HL-60/S4 (cell line): Measurements from ENCODE around the gene MAST2.

Source experiments
- in situ Hi-C: fragments of 300-500 bp; cut with MboI; formaldehyde crosslinking; loops from 2 replicates; pipeline ENCODE4 v1.14.3; 2022; ENCODE audit warnings: low sequenced_read_pairs

Gene MAST2

DNA sequence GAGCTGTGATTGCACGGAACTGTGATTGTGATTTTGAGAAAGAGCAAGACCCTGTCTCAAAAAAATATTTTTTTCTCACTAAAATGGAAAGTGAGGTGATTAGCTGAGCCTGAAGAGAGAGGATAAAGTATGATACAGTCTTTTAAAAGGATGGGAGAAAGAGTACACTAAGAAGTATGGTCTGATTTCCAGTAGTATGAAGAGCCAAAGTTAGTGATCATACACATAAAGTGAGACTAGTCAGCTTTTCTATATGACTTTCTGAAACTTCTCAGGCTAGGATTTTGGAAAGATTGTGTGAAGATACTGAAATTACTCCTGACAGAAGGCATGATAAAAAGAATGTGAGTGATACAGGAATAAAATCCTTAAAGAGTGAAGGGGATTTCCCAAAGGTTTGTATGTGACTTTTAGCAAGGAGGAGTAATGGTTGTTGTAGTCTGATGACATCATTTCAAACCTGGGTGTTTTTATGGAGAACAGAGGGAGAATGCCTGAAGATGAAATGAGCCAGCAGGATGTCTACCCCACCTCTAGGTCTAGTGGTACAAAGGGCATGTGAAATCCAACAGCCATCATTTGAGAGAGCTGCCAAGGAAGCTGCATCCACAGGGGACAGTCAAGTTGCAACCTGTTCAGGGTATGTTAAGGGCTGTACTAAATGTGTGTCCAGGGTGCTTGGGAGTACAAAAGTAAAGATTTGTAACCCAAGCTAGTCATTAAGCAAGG, 171.3 kb downstream of the MAST2 start:
- in situ Hi-C loops, result no loop called here

DNA sequence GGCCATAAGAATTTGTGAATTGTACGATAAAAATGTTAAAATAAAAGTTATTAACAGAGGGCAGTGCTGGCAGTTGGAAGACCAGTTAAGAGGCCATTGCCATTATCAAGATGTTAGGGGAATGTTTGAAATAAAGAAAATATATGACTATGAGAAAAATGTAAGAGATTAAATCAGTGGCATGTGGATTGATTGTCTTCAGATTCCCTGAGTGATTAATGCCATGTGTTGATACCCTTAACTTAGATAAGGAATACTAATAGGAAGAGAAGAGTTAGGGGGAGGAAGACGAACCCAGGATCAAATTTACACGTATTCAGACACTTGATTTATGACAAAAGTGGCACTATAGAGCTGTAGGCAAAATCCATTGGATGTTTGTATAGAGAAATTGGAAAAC, 173.2 kb downstream of the MAST2 start:
- in situ Hi-C loops, result no loop called here

DNA sequence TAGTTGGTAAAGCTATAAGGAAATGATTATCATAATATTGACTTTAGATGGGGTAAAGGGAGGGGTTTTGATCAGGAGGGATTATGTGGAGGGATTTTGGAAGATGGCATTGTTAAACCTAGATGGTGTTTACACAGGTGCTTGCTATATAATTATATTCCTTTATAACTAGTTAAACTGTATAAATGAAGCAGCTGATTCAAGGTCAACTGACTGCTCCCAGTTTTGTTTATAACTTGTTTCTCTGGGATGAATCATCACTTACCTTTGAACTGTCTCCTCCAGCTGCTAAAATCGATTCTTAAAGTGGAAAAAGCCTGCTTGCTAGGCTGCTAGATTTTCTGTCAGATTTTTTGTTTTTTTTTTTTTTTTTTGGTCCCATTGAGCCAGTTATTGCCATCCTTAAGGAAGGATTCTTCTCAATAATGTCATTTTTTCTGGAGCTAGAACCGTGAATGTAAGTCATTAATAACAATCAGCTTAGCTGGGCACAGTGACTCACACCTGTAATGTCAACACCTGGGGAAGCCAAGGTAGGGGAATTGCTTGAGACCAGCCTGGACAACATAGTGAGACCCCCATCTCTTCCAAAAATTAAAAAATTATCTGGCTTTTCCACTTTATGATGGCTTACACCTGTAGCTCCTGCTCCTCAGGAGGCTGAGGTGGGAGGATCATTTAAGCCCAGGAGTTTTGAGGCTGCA, 175.8 kb downstream of the MAST2 start:
- in situ Hi-C loops, result no loop called here

DNA sequence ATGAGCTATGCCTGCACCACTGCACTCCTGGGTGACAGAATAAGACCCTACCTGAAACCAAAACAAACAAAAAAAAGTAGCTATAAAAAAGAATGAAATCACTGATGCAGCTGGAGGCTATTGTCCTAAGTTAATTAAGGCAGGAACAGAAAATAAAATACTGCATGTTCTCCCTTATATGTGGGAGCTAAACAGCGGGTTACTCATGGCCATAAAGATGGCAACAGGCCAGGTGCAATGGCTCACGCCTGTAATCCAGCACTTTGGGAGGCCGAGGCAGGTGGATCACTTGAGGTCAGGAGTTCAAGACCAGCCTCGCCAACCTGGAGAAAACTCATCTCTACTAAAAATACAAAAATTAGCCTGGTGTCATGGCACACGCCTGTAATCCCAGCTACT, 176.4 kb downstream of the MAST2 start:
- in situ Hi-C loops, result no loop called here

DNA sequence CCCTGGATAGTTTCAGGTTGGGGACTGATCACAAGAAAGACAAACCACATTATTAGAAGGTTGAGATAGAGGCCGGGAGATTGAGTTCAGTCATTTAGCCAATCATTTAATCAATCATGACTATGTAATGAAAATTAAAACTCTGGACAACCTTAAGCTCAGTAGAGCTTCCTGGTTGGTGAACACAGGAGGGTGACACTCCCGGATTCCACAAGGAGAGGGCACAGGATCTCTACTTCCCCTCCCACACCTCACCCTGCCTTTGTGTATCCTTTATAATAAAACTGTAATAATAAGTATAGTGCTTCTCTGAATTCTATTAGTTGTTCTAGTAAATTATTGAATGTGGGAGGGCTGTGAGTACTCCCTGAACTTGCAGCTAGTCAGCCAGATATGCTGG, 178.9 kb downstream of the MAST2 start:
- in situ Hi-C loops, result no loop called here

DNA sequence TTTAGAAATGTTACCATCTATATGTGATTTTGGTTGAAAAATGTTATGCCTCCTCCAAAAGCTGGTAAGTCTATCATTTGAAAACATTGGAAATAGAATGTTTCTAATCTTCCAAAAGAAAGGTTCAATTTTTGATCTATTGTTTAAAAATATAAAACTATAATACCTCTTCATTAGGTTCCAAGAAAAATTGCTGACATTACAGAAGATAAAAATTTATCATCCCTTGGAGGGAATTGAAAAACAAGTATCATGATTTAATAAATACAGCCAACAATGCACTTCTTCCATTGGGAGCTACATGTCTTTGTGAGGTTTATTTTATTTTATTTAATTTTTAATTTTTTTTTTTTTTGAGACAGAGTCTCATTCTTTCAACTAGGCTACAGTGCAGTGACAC, 180.6 kb downstream of the MAST2 start:
- in situ Hi-C loops, result no loop called here

DNA sequence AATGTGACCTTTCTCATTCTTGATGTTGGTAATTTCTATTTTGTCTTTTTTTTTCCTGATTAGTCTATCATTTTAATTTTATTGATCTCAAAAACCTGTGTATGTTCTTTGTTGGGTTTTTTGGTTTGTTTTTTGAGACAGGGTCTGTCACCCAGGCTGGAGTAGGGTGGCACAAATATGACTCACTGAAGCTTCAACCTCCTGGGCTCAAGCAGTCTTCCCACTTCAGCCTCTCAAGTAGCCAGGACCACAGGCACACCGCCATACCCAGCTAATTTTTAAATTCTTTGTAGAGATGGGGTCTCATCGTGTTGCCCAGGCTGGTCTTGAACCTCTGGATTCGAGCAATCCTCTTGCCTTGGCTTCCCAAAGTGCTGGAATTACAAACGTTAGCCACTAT, 183.8 kb downstream of the MAST2 start:
- in situ Hi-C loops, result no loop called here

DNA sequence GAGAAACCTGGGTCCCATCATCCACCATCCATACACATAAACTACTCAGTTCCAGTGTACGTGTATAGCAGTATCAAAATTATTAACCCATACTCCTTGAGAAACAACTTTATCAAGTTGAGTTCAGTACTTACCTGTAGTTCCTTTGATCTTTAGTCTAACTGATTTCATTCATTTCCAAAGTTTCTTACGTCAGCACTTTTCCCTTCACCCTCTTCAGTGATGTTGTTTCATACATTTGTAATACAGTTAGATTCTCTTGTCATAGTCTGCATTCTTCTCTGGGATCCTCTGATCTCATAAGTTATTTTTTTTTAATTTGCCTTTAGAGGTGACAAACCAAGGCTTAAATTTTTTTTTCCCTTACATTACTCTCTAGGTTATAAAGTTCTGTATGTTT, 185.8 kb downstream of the MAST2 start:
- in situ Hi-C loops, result no loop called here

DNA sequence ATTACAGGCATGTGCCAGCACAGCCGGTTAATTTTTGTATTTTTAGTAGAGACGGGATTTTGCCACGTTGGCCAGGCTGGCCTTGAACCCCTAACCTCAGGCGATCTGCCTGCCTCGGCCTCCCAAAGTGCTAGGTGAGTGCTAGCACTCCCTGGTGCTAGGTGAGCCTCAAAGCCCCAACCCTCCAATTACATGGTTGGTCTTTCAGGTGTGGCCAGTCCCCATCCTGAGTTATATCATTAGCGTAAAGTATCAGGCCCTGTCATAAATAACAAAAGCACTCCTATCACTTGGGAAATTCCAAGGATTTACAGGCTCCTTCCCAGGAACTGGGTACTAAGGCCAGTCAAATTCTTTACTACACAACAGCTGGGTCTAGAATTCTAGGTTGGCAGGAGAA, 191.0 kb downstream of the MAST2 start:
- in situ Hi-C loops, result no loop called here

DNA sequence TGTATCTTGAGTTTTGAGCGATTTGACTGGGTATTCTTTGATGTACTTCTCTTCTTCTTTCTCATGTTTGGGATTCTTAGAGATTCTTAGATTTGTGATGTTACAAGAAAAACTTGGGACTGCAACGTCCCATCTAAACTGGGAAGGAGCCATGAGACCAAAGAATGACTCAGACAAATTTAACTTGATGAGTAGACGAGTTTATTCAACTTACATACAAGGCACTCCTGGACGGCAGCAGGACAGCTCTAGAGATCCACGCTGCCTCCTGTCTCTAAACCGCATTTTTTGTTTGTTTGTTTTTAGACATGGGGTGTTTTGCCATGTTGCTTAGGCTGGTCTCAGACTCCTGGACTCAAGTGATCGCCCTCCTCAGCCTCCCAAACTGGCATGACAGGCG, 191.9 kb downstream of the MAST2 start:
- in situ Hi-C loops, result no loop called here

DNA sequence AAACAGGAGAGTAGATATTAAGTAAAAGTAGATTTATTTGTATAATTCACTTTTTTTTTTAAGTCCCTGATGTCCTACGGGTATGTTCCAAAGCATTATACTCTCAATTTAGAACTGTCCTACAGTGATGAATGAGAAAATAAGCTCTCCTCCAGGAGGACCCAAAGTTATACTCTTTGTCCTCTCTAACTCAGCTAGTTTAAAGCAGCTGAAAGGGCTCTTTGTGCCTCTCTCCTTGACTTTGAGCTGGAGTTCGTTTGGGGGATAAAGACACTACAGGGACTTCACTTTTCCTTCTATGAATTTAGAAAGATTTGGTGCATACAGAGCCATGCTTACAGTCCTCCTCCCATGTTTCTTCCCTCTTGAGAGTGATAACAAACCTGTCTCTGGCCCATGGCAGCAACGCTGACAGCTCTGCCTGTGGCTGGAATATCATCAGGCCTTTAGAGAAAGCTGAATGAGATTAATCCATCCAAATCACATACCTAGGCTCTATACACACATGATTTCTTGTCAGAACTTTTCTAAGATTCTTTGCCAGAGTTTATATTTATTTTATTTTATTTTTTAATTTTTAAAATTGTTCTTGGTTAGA, 194.7 kb downstream of the MAST2 start:
- in situ Hi-C loops, result no loop called here

DNA sequence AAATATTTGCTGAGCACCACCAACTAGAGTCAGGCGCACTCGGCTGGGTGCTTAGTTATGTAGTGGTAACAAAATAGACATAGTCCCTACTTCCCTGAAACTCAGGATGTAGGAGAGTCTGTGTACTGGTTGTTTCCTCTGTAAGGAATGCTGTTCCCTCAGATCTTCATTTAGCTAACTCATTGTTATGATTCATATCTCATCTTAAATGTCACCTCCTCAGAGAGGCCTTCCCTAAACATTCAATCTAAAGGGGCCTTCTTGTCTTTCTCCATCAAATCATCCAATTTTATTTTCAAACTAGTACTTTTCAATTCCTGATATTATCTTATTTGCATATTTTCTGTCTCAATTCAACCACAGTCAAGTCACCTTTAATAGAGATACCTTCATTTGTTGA, 196.1 kb downstream of the MAST2 start:
- in situ Hi-C loops, result no loop called here

DNA sequence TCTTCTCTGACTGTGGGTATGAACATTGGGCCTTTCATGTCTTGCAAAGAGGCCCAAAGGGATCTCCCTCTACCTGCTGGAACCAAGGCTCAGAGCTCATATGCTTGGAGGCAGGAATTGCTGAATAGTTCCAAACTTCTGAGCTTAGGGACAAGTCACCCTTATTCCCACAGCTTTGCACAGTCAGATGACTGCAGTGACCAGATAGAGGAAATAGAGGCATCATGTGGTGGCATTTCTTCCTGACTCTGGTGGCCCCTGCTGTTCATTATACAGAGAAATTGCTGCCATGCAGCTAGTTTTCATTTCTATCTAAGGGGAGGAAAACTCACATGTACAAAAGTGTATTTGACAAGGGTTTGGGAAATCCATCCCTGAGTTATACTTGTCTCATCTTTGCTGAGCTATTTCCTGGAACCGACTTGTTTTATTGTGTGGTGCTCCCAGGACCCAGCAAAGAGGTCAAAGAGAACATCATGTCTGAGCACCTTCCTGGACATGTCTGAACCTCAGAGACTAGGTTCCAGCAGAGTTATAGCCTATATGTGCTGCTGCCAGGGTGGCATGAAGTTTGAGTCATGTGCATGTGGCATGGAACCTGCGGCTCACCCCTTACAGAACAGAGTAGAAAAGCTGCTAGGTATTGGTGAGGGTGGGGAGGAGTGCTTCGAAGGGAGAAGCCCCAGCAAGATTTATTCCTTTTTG, 197.8 kb downstream of the MAST2 start:
- in situ Hi-C loops, result no loop called here

DNA sequence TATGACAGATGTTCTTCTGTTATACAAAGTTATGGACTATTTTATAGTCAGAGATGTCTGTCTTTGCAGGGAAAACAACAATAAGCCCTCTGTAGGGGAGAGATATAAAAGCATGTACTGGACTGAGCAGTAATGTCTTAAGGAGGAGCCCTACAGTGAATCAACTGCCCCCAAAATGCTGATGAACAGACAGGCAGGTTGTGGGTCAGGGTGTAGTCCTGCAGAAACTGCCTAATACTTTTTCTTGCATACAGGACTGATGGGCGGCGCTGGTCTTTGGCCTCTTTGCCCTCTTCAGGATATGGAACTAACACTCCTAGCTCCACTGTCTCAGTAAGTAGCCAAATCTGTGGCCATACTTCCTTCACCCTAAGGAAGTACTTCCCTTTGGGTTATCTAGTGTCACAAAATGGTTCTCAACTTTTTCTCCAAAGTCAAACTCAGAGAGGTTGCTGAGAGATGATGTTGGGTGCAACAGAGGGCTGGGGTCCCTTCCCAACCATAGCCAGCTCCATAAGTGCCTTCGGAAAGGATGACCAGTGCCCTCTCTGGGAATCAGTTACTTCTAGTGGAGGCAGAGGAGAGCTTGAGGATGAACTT, 199.2 kb downstream of the MAST2 start:
- in situ Hi-C loops, result no loop called here

DNA sequence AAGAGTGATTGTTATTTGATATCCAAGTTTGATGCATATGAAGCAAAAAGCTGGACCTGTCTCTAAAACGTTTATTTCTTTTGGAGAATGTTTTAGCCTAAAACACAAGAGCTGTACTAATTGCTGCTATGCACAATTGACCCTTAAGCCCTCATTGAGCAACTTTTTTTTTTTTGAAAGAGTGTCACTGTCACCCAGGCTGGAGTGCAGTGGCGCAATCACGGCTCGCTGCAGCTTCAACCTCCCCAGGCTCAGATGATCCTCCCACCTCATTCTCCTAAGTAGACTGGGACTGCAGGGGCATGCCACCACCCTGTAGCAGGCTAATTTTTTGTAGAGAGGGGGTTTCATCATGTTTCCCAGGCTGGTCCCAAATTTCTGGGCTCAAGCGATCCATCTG, 199.9 kb downstream of the MAST2 start:
- in situ Hi-C loops, result no loop called here

DNA sequence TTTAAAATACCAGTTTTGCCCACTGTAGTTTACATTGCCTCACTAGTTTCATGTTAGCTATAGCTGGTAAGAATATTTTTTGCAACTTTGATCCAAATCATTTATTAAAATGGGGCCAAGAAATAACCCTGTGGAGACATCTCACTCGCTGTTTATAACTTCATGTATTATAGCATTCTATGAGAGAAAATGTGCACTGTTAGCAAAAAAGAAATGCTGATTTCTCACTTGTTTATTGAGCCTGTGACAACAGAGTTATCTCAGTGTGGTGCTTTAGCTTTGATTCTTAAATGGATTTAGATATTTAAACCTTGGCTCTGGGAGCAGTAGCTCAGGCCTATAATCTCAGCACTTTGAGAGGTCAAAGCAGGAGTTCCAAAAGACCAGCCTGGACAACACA, 201.1 kb downstream of the MAST2 start:
- in situ Hi-C loops, result no loop called here

DNA sequence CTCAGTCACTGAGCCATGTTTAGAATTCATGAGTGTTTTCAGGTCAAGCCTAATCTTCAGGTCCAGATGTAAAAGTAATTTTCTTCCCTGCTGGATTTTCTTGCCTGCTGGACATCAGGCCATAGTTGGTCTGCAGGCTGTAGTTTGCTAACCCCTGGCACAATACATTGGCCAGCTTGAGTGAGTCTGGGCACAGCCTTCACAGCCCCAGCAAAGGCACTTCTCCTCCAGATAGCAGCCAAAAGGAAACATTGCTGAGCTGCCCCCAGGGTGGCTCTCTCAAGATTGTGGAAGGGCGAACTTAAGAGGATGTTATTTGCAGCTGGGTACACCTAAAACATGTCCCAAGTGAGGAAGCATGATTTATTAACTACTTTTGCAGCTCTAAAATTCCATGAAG, 202.2 kb downstream of the MAST2 start:
- in situ Hi-C loops, result no loop called here

DNA sequence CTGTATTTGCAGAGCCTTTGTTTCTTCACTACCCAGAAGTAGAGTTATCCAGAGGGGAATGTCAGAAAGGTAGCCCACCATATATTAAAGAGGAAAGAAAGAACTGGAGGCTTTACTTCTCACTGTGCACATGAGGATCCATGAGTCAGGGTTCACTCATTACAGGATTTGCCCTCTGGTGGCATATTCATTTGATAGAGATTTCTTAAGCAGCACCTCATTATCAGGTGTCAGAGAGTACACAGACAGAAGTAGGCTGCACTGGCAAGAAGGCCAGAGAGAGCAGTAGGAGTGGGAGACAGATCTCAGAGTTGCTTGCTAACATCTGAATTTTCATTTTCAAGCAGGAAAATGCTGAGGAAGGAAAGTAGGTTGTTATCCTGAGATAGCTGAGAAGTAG, 205.2 kb downstream of the MAST2 start:
- in situ Hi-C loops, result no loop called here

DNA sequence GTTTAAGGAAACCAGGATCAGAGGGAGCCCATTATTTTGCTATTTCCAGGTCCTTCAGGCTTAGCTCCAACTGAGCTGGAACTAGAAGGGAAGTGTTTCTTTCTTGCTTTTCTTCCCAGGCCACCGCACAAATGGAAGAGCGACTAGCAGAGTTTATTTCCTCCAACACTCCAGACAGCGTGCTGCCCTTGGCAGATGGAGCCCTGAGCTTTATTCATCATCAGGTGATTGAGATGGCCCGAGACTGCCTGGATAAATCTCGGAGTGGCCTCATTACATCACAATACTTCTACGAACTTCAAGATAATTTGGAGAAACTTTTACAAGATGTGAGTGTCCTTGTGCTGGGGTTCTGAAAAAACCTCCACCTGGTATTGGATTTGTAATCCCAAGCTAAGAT, 207.2 kb downstream of the MAST2 start:
- in situ Hi-C loops, result no loop called here

DNA sequence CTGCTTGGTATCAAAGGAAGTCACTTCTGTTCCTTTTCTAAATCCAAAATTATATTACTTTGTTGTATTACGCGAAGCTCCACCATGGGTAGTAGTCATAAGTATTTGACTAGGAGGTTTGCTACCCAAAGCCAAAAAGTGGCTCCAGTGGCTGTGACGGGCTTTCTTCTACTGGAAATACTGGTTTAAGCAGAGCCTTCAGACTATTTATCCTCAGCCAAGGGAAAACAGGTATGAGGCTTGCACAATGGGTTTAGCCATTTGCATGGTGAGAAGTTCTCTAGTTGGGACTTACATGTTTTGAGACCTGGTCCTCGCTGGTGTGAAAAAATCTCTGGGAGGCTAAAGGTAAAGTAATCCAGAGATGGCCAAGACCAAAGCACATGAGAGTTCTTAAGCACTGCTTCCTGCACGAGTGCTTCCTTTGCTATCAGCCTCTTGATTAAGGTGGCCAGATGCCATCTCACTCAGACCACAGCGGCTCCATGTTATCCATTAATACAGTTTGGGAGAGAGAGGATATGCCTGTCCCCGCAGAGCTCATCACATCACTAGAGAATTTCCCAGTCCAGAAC, 207.8 kb downstream of the MAST2 start:
- in situ Hi-C loops, result no loop called here

DNA sequence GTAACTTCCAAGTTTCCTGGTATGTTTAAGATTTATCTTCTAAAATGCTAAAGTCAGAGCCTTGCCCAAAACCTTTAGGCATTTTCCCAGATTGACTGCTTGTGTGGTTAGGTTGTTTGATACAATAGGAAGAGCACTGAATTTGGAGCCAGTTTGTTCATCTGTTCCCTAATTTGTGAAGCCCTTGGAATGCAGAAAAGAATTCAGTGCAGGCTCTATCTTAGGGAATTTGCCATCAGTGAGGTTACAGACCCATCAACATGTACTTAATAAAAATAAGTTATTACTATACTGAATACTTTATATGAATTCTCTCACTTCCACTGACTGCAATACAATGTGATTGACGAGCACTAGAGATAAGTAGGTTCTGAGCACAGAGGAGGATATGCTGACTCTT, 208.8 kb downstream of the MAST2 start:
- in situ Hi-C loops, result no loop called here
